OCI-LY7 (cell line): ENCODE results near the gene OR51B4. TPM values are rescaled to one million over a fixed set of nuclear protein-coding genes. Genes with fewer than 3 reads are reported as not detected.

Experiments
- BruUV-seq: library from RNA; stranded (reverse); fragments of 400-500 nt; replicated peaks from 2 replicates; lab custom pipeline; 2021; lab: Mats Ljungman, UMichigan
- CTCF ChIA-PET: fragments of 300-600 bp; sonication (Branson Sonifier 250); formaldehyde crosslinking; loops from one replicate; lab custom pipeline; 2022; ENCODE audit warnings: antibody characterized with exemption; ENCODE audit not compliant: unreplicated experiment; lab: Charles Lee
- POLR2A ChIA-PET: fragments of 300-600 bp; sonication (Branson Sonifier 250); formaldehyde crosslinking; loops from one replicate; lab custom pipeline; 2022; ENCODE audit warnings: antibody characterized with exemption; lab: Charles Lee
- DNase-seq: peaks from one replicate; pipeline ENCODE4 v3.0.0-alpha.2; 2015; ENCODE audit warnings: low spot score
- H2AFZ ChIP-seq: fragments of 200-600 bp; sonication (generic), shearing (Covaris generic); 2 replicates; pipeline ENCODE4 v1.6.1; 2014; ENCODE audit warnings: mild to moderate bottlenecking, antibody characterized with exemption, low read length, moderate library complexity
- H3K27ac ChIP-seq: fragments of 200-600 bp; sonication (generic); 2 replicates; pipeline ENCODE4 v1.5.1; 2014; ENCODE audit warnings: mixed run types, low read depth, mild to moderate bottlenecking, moderate library complexity, low read length, inconsistent platforms; ENCODE audit not compliant: poor library complexity, severe bottlenecking
- H3K36me3 ChIP-seq: fragments of 200-600 bp; sonication (generic); 2 replicates; pipeline ENCODE4 v1.6.1; 2014; ENCODE audit warnings: mild to moderate bottlenecking, antibody characterized with exemption, low read length, moderate library complexity, mixed read lengths; ENCODE audit not compliant: insufficient read depth
- H3K4me1 ChIP-seq: fragments of 200-600 bp; sonication (generic); 2 replicates; pipeline ENCODE4 v1.5.1; 2014; ENCODE audit warnings: mild to moderate bottlenecking, low read length; ENCODE audit not compliant: insufficient read depth, poor library complexity, severe bottlenecking
- H3K4me2 ChIP-seq: fragments of 200-600 bp; sonication (generic); 2 replicates; pipeline ENCODE4 v1.6.1; 2014; ENCODE audit warnings: mild to moderate bottlenecking, low read length
- H3K4me3 ChIP-seq: fragments of 200-600 bp; sonication (generic); 2 replicates; pipeline ENCODE4 v1.5.1; 2014; ENCODE audit warnings: mild to moderate bottlenecking, low read depth, low read length; ENCODE audit not compliant: poor library complexity, severe bottlenecking
- H3K79me2 ChIP-seq: fragments of 200-600 bp; sonication (generic); 2 replicates; pipeline ENCODE4 v1.6.1; 2016; ENCODE audit warnings: low read depth, mild to moderate bottlenecking, low read length, moderate library complexity, mixed read lengths; ENCODE audit not compliant: insufficient read depth
- H3K9me2 ChIP-seq: fragments of 200-600 bp; sonication (generic); 2 replicates; pipeline ENCODE4 v1.6.1; 2016; ENCODE audit warnings: mild to moderate bottlenecking, low read length, mixed read lengths; ENCODE audit not compliant: insufficient read depth
- H3K9me3 ChIP-seq: fragments of 200-600 bp; sonication (generic); 2 replicates; pipeline ENCODE4 v1.6.1; 2014; ENCODE audit warnings: mild to moderate bottlenecking, mixed run types, low read length, mixed read lengths
- H4K20me1 ChIP-seq: fragments of 200-600 bp; sonication (generic); 2 replicates; pipeline ENCODE4 v1.6.1; 2014; ENCODE audit warnings: mild to moderate bottlenecking, antibody characterized with exemption, low read length, moderate library complexity, mixed read lengths; ENCODE audit not compliant: insufficient read depth
- EZH2phosphoT487 ChIP-seq: fragments of 200-600 bp; sonication (generic); IDR thresholded peaks from 2 replicates; pipeline ENCODE4 v1.6.1; 2018; ENCODE audit warnings: low read depth, borderline replicate concordance, mild to moderate bottlenecking, mixed run types, antibody characterized with exemption, low read length, moderate library complexity, mixed read lengths
- intact Hi-C: fragments of 100-400 bp; cut with micrococcal nuclease; formaldehyde crosslinking; loops from one replicate; pipeline ENCODE4 v1.10.0; 2022; ENCODE audit not compliant: unreplicated experiment
- total RNA-seq, 2 experiments: library from RNA; depleted of rRNA in 1 of 2; stranded (reverse); fragments of >200 nt in 1 of 2; shearing (Covaris generic) in 1 of 2; gene quantifications; 2 replicates each; pipeline ENCODE4 v1.2.3, GENCODE V29; 2014 to 2022
- TF ChIP-seq, protein P1 (sequence below): fragments of 200-600 bp; sonication (generic); conservative IDR thresholded peaks from 2 replicates; pipeline ENCODE4 v1.5.1; 2014; ENCODE audit warnings: mild to moderate bottlenecking, antibody characterized with exemption, low read length, moderate library complexity, mixed read lengths

Gene OR51B4
- total RNA-seq, 2 experiments from 2014 or later, result not detected

DNA sequence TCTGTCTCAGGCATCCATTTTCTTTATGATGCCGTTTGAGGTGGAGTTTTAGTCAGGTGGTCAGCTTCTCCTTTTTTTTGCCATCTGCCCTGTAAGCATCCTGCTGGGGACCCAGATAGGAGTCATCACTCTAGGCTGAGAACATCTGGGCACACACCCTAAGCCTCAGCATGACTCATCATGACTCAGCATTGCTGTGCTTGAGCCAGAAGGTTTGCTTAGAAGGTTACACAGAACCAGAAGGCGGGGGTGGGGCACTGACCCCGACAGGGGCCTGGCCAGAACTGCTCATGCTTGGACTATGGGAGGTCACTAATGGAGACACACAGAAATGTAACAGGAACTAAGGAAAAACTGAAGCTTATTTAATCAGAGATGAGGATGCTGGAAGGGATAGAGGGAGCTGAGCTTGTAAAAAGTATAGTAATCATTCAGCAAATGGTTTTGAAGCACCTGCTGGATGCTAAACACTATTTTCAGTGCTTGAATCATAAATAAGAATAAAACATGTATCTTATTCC is 21.1 kb downstream of the OR51B4 start:
- no TSS peak for BruUV-seq
- Histone ChIP-seq H4K20me1 (no peaks in the 10 kb centered on the region), H3K27ac (no peak overlapping the region), H3K79me2 (no peaks in the 10 kb centered on the region), H3K9me3 (no peaks in the 10 kb centered on the region), H3K4me3 (no peak overlapping the region), H3K4me1 (no peaks in the 10 kb centered on the region), H3K4me2 (no peak overlapping the region), H3K9me2 (no peaks in the 10 kb centered on the region), H2AFZ (no peak overlapping the region), H3K36me3 (no peaks in the 10 kb centered on the region)
- POLR2A ChIA-PET, result interaction anchor here (1.0 kb wide), 1 partner anchor 384 kb away, joined by 3 read pairs; no protein-coding TSS in a partner anchor
- TF ChIP-seq, protein P1, sequence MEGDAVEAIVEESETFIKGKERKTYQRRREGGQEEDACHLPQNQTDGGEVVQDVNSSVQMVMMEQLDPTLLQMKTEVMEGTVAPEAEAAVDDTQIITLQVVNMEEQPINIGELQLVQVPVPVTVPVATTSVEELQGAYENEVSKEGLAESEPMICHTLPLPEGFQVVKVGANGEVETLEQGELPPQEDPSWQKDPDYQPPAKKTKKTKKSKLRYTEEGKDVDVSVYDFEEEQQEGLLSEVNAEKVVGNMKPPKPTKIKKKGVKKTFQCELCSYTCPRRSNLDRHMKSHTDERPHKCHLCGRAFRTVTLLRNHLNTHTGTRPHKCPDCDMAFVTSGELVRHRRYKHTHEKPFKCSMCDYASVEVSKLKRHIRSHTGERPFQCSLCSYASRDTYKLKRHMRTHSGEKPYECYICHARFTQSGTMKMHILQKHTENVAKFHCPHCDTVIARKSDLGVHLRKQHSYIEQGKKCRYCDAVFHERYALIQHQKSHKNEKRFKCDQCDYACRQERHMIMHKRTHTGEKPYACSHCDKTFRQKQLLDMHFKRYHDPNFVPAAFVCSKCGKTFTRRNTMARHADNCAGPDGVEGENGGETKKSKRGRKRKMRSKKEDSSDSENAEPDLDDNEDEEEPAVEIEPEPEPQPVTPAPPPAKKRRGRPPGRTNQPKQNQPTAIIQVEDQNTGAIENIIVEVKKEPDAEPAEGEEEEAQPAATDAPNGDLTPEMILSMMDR, result no peak
- no peak for TF ChIP-seq EZH2phosphoT487
- CTCF ChIA-PET, result no interaction called here
- DNase-seq, result peak; percentile 3
- intact Hi-C loops, result no loop called here

DNA sequence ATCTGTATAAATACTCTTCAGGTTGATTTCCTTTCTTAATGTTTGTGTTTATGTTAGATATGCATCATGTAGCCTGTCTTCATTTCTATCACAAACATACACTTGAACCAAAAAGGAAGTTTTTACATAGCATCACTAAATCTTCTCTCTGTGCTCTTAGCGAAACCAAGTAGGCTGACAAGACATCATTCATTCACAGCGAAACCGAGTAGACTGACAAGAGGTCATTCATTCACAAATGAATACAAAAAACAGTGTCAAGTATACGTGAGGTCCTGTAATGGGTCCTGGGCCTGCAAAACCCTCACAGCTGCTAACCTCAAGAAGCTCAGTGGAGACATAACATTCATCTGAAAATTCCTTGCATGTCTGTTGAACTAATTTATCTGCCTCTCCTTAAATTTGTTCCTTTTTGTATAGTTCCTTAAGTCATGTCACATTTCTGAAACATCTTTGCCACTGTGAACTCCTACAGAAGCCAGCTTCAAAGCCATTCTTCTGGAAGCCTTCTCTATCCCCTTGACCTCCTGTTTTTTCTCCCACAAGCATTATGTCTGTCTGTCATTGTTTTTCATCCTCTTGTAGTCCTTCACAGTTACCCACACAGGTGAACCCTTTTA is 22.2 kb downstream of the OR51B4 start:
- no peaks in the 10 kb centered on the region for H3K9me2 ChIP-seq
- H3K9me3 ChIP-seq, result no peaks in the 10 kb centered on the region
- CTCF ChIA-PET, result no interaction called here
- no peaks in the 10 kb centered on the region for H4K20me1 ChIP-seq
- H3K36me3 ChIP-seq, result no peaks in the 10 kb centered on the region
- BruUV-seq, result no TSS peak
- no peak for DNase-seq
- H3K27ac ChIP-seq, result no peak overlapping the region
- H3K4me3 ChIP-seq, result no peak overlapping the region
- POLR2A ChIA-PET, result no interaction called here
- no peaks in the 10 kb centered on the region for H3K4me1 ChIP-seq
- no peak overlapping the region for H3K4me2 ChIP-seq
- H2AFZ ChIP-seq, result no peak overlapping the region
- TF ChIP-seq, protein P1, result no peak
- TF ChIP-seq EZH2phosphoT487, result no peak
- H3K79me2 ChIP-seq, result no peaks in the 10 kb centered on the region
- intact Hi-C loops, result no loop called here

DNA sequence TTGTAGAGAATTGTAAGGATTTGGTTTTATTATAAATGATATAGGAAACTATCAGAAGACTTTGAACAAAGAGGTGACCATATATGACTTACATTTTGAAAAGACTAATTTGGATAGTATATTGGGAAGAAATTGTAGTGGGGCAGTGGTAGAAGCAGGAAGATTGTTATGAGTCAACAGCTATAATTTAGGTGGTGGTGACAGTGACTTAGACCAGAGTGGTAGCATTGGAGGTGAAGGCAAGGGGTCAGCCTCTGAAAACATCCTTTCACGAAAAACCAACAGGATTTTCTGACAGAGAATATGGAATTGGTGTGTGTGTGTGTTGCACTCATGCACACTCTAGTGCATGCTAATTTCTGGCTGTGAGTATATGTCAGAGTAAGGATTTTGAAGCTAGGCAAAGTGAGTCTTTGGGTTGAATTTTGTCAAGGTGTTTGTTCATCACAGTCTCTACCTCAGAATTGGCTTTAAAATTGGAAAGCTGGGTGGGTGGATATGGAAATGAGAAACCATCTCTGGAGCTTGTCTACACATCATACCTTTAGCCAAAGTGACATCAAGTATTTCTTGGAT is 23.9 kb downstream of the OR51B4 start:
- POLR2A ChIA-PET, result no interaction called here
- Histone ChIP-seq H3K9me2 (no peaks in the 10 kb centered on the region), H3K4me3 (no peak overlapping the region), H3K4me1 (no peaks in the 10 kb centered on the region), H3K36me3 (no peaks in the 10 kb centered on the region), H2AFZ (no peak overlapping the region), H4K20me1 (no peaks in the 10 kb centered on the region), H3K9me3 (no peaks in the 10 kb centered on the region), H3K4me2 (no peak overlapping the region), H3K79me2 (no peaks in the 10 kb centered on the region), H3K27ac (no peak overlapping the region)
- no TSS peak for BruUV-seq
- DNase-seq, result no peak
- TF ChIP-seq, protein P1, result no peak
- no peak for TF ChIP-seq EZH2phosphoT487
- CTCF ChIA-PET, result no interaction called here
- intact Hi-C loops, result no loop called here
